DOHH2 (cell line): ENCODE measurements around the gene TBC1D22A.

Experiments used
- EZH2phosphoT487 ChIP-seq: fragments of 200-600 bp; sonication (generic); IDR thresholded peaks from 2 replicates; pipeline ENCODE4 v1.6.1; 2017; ENCODE audit warnings: borderline replicate concordance, mild to moderate bottlenecking, antibody characterized with exemption, low read length, moderate library complexity, mixed read lengths
- TF ChIP-seq, protein P1 (sequence below): fragments of 200-600 bp; sonication (generic); IDR thresholded peaks from one replicate; pipeline ENCODE4 v1.5.1; 2014; ENCODE audit warnings: antibody characterized with exemption, mild to moderate bottlenecking, low read depth, low read length; ENCODE audit not compliant: poor library complexity, severe bottlenecking

DNA sequence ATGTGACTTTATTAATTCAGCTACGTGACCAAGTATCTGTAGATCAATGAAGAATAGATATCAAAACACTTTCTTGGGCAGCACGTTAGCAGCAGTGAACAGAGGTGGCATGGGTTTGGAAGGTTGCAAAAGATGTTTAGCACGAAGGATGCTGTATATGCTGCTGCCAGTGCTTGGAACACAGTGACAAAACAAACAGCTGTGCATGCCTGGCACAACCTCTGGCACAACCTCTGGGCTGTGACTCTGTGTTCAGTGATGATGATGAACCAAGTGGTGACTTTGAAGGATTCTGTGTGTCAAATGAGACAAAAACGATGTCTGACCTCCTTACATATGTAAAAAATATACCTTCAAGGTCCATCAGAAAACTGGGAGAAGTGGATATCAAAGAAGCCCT, 104.7 kb downstream of the TBC1D22A start:
- TF ChIP-seq, protein P1, sequence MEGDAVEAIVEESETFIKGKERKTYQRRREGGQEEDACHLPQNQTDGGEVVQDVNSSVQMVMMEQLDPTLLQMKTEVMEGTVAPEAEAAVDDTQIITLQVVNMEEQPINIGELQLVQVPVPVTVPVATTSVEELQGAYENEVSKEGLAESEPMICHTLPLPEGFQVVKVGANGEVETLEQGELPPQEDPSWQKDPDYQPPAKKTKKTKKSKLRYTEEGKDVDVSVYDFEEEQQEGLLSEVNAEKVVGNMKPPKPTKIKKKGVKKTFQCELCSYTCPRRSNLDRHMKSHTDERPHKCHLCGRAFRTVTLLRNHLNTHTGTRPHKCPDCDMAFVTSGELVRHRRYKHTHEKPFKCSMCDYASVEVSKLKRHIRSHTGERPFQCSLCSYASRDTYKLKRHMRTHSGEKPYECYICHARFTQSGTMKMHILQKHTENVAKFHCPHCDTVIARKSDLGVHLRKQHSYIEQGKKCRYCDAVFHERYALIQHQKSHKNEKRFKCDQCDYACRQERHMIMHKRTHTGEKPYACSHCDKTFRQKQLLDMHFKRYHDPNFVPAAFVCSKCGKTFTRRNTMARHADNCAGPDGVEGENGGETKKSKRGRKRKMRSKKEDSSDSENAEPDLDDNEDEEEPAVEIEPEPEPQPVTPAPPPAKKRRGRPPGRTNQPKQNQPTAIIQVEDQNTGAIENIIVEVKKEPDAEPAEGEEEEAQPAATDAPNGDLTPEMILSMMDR, result no peak
- TF ChIP-seq EZH2phosphoT487, result no peak
